Stomach (tissue), 4 donors: Measurements from ENCODE around the gene ALKAL2.

Experiments
- POLR2A ChIP-seq, 4 donors: fragments of 450-650 bp; IDR thresholded peaks; one replicate each; pipeline ENCODE4 v1.6.1; 2016; ENCODE audit warnings: antibody characterized with exemption in 4 of 4, control low read depth in 2 of 4, mild to moderate bottlenecking in 1 of 4, moderate library complexity in 1 of 4
- TF ChIP-seq, protein P1 (sequence below), 7 experiments: fragments of 450-650 bp in 4 of 7; fragments of 200-600 bp in 3 of 7; sonication (generic) in 3 of 7; IDR thresholded peaks; one replicate each; pipeline ENCODE4 v1.5.1; 2016 to 2019; ENCODE audit warnings: antibody characterized with exemption in 7 of 7, control low read depth in 2 of 7, mild to moderate bottlenecking in 1 of 7

DNA sequence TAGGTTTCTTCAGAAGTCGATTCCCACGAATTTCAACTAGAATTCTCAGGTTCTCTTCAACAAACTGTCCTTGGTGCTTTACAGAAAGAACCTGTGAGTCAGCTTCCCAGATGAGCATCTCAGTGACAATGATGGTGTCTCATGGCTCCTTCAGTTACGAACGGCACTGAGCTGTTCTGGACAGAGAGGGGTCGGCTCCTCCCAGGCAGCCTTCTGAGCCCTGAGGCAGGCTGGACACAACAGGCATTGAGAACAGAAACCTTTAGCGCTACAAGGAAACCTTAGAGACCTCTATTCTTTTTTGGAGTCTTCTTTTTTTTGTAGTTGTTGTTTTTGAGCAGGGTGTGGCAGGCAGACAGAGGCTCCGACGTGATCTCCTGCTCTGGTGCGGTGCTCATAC is 35.1 kb upstream of the ALKAL2 start:
- TF ChIP-seq, protein P1, sequence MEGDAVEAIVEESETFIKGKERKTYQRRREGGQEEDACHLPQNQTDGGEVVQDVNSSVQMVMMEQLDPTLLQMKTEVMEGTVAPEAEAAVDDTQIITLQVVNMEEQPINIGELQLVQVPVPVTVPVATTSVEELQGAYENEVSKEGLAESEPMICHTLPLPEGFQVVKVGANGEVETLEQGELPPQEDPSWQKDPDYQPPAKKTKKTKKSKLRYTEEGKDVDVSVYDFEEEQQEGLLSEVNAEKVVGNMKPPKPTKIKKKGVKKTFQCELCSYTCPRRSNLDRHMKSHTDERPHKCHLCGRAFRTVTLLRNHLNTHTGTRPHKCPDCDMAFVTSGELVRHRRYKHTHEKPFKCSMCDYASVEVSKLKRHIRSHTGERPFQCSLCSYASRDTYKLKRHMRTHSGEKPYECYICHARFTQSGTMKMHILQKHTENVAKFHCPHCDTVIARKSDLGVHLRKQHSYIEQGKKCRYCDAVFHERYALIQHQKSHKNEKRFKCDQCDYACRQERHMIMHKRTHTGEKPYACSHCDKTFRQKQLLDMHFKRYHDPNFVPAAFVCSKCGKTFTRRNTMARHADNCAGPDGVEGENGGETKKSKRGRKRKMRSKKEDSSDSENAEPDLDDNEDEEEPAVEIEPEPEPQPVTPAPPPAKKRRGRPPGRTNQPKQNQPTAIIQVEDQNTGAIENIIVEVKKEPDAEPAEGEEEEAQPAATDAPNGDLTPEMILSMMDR (IDR thresholded peaks at IDR 0.05): no peak
- no peak for TF ChIP-seq POLR2A (IDR thresholded peaks at IDR 0.05)
